HG03469 (cell line): ENCODE results near the gene RYR2.

Source experiments
- ATAC-seq: cut with Tn5 transposase; IDR thresholded peaks from one replicate; pipeline ENCODE4 v1.9.1; 2021; ENCODE audit warnings: mild to moderate bottlenecking, moderate library complexity, moderate number of reproducible peaks; ENCODE audit not compliant: unreplicated experiment

The RYR2 gene

DNA sequence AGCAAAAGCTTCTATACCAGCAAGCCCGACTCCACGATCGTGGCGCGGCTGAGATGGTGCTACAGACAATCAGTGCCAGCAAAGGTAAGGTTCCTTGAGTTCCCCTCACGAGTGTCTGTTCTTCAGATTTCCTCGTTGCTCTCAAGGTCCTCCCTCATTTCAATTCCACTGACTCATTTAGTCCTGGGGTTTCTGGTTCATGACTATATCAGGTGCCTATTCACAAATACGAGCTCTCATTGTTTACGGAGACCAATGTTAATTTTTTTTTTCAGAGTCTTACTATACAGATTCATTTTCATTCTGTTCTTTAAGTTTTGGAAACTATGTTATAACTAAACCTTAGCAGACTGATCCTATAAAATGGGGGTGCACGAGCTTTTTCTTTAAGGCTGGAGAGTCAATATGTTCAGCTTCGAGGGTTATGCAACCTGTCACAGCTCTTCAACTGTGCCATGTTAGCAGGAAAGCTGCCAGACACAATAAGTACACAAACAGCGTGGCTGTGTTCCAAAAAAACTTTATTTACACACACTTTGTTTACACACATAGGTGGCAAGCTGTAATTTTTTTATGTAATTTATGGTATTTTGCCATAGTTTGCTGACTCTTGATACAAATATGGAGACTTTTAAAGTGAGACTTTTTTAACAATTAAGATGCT is 714.5 kb downstream of the RYR2 start:
- no peak for ATAC-seq

DNA sequence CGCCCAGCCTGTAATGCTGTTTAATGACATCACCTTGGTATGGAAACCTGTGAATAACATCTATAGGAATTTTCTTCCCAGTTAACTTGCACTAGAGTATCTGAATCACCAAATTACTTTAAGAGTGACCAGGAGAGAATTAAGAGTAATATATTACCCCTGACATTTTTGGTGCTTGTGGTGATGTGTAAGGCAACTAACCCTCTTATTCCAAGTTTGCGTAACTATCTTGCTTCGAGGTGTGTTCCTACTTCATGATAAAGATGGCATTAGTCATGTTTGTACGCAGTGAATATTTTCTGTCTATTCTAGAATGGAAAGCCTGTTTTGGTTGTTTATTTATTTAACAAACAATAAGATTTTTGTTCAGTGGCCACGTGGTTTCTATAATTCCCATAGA is 717.4 kb downstream of the RYR2 start:
- ATAC-seq, result no peak

DNA sequence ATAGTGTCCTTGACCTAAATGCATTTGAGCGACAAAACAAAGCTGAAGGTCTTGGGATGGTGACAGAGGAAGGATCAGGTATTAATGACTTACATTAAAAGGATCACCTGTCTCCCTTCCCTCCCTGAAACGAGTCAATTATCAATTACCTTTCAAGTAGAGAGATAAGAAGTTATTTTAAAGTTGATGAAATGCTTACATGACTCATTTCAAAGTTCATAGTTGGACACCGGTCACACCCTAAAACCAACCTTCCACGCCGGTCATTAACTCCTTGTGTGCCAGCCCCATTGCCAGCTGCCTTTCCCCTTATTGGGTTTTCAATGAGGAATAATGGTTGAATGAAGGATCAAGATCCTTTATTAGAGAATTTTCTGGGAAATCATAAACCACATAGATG is 719.0 kb downstream of the RYR2 start:
- no peak for ATAC-seq

DNA sequence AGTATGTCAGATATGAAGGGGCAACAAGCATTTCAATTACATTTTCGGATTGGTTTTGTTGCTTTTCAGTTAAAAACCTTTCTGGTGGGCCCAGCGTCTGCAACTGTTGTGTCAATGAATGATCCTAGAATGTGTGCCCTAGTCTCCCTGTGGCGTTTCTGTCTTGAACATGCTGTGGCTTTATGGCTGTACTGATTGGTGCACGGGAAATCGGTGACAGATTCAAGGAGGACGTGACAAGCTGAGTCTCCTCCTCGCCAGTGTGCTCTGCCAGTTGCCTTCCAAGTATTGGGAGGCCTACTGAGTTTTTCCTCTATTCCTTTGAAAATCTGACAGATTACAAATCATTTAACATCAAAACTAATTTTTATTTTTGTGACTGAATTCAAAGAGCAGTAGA is 721.2 kb downstream of the RYR2 start:
- ATAC-seq, result no peak

DNA sequence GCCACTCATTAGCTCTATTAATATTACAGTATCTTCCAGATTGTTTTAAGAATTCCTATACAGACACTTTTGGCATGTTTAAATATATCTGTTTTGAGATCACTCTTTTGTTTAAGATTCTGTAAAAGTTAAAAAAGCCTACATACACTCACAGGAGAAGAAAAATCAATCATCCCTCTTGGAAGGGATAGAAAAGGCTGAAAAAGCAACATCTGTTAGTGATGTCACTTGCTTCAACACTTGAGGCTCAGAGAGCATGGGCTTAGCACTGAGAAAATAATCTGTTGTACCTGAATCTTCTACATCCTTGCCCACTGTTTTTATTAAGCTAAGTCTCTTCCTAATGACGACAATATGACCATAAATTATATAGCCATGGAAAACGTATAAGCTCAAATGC is 721.8 kb downstream of the RYR2 start:
- ATAC-seq, result no peak

DNA sequence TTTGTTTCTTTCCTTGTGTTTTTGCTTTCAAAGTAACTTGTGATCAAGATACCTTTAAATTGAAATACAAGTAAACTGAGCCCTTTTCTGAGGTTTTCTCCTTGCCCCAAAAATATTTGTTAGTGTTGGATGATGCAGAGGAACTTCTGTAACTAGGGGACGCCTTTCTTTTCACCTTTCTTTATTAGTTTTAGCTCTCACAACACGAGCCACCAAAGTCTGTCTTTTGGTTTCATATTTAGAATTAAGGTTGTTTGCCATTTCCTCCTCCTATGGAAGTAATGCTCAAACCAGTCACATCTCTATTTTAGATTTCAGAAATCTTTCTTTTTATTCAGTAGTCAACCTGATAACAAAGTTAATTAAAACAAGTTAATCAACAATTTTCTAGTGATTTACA is 727.9 kb downstream of the RYR2 start:
- ATAC-seq, result no peak

DNA sequence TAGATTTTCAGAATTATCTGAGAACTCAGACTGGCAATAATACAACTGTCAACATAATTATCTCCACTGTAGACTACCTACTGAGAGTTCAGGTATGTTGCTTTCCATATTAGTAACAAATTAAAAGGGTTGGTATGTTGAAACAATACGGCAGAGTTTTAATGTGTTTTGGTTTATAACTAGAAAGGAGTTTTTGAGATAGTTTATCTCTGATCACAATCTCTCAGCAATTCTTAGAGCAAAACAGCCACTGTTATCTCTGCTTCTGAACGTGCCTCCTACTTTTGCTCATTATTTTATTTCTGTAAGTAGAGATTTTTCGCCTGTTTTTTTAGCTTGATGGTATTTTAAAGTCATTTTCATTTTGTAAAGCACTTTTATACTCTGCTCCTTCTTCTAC is 730.0 kb downstream of the RYR2 start:
- no peak for ATAC-seq

DNA sequence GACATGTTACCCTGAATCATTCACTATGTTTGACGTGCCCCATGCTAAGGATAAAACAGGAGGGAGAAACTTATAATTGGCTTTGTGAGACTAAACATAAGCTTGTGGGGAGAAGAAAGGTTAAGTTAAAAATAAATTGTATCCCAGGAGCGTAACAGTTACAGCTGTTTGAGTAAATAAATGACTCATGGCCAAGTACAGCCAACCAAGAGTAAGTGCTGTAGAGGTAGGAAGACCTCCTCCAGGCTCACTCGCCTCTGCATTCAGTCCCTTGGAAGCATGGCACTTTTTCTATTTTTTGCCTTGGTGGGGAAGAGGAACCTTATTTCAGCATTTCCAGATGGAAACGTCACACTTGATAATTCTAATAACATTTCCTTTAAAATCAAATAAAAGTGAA is 732.3 kb downstream of the RYR2 start:
- no peak for ATAC-seq

DNA sequence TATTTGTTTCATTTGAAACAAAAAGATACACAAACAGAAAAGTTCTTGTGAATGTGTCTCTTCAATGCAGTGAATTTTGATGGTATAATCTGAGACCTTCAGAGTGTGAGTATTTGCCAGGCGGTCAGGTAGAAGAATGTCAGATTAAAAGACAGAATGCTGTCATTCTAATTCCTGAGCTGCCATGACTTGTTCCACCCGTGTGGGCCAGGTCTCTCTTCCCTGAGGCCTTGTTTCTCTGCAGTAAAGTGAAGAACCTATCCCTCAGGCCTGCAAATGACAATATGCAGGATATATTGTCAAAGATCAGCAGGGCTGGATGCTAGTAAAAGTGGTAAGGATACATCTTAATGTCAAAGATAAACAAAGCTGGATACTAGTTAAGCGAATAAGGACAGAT is 737.4 kb downstream of the RYR2 start:
- no peak for ATAC-seq

DNA sequence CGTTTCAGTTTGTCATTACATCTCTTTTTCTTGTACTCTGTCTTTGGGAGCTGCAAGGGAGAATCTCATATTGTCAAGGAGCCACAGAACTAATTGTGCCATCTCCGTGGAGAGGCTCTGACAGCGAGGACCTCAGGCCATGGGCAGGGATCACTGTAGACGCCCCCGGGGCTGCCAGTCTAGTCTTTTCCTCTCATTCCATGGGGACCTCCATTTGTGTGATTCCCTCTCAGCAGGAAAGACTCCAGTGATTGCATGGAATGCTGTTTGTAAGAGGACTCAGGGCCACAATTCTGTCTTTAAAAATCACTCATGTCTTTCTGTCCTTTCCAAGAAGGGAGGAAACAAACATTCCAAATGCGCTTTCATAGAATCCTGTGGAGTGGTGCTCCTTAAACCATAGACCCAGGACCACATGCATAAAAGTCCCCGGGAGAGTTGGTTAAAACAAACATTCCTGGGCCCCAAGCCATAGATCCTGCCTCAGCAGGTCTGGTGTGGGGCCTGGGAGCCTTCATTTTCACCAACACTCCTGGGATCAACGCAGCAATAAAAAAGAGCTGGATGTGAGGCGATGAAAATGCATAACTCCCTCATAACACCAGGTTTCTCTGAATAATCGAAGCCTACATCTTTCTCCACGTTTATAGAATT is 744.2 kb downstream of the RYR2 start:
- no peak for ATAC-seq

DNA sequence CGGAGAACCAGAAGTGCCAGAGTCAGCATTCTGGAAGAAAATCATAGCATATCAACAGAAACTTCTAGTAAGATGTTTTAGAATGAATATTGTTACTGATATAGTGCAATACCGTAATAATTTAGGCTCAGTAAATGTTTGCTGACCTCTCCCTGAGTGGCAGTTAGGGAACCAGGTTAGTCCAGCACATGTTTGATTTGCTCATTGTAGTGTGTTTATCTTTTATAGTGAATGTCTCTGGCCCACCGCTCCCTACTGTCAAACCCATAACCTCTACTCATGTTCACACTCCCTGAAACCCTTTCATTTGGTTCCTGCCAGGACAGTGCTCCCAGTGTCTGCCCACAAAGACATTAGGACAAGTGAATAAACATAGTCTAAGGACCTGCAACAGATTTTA is 746.1 kb downstream of the RYR2 start:
- no peak for ATAC-seq

DNA sequence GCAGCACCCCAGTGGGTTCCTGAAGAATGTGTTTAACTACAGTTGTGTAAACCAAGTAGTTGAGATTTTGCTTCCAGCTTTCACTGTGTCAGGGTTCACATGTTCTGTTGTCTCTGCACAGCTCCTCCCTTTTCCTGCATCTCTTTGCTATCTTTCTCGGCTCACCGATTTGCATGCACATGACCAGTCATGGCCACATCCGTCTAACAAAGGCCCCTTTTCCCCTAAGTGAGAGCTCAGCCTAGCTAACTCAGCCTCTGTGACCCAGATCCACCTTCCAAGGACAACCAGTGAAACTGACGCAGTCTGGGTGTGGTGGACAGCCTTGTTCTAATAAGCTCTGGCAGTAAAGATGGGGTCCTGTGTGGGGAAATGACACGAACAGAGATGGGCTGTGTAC is 747.6 kb downstream of the RYR2 start:
- ATAC-seq, result no peak

DNA sequence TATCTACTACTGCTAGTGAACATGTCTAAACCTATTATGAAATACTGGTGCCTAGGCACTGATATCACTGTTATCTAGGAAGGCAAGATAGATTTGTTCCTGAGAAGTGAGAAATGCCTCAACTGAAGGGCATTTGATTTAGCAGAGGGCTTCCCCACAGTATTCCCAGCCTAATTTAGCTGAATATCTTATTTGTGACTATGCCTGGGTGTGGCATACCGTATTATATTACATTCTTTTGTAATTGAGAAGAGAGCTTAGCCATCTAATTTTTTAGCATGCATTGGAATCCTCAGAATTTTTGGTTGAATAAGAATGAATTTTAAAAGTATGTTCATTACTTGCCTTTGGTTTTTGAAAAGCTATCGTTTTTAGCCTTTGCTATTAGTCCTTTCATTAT is 749.6 kb downstream of the RYR2 start:
- no peak for ATAC-seq

DNA sequence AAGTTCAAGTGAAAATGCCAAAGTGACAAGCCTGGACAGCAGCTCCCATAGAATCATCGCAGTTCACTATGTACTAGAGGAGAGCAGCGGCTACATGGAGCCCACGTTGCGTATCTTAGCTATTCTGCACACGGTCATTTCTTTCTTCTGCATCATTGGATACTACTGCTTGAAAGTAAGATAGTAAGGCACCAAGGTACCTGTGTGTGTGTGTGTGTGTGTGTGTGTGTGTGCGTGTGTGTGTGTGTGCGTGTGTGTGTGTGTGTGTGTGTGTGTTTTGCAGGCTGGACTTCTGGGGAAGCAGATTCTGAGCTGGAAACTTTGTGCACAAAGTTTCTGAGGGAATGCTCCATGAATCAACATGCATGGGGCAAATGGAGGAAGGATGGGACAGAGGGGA is 750.2 kb downstream of the RYR2 start:
- no peak for ATAC-seq

DNA sequence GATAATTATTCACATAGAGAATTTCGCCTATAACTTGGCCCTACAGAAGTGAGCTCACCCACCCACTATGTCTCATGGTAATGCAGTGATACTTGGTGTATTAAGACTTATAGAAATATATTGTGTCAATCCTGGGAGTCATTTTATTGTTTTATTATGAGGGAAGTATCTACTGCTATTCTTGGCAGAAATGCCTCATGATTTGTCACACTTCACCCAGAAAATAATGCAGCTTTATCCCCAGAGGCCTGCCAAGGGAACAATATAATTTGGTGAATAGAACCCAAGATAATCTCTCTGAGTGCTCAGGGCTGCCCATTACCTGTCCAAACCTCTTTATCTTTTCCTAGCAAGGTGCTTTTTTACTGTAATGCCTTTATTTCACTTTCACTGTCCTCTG is 750.7 kb downstream of the RYR2 start:
- no peak for ATAC-seq

DNA sequence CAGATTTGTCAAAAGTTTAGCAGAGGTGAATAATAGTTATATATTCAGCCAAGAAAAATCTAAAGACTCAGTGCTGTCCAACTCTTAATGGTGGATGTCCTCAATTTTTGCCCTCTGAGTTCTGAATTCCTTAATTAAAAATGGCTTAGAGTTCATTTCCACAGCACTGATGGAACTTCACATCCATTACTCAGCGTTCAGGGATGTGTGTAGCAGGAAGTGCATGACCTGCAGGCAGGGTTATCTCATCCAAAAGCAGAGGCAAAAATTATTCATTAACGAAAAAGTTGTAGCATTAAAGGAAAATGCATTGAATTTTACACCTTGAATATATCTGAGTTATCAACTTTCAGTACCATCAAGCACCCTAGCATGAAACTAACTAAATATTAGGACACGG is 752.1 kb downstream of the RYR2 start:
- ATAC-seq, result no peak

DNA sequence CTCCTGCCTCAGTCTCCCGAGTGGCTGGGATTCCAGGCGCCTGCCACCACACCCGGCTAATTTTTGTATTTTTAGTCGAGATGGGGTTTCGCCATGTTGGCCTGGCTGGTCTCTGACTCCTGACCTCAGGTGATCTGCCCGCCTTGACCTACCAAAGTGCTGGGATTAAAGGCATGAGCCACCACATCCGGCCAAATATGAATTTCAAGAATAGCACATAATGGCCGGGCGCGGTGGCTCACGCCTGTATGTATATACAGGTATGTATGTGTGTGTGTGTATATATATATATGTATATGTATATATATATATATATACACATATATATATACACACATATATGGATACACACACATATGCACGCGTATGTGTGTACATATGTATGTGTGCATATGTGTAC is 753.6 kb downstream of the RYR2 start:
- ATAC-seq, result no peak

DNA sequence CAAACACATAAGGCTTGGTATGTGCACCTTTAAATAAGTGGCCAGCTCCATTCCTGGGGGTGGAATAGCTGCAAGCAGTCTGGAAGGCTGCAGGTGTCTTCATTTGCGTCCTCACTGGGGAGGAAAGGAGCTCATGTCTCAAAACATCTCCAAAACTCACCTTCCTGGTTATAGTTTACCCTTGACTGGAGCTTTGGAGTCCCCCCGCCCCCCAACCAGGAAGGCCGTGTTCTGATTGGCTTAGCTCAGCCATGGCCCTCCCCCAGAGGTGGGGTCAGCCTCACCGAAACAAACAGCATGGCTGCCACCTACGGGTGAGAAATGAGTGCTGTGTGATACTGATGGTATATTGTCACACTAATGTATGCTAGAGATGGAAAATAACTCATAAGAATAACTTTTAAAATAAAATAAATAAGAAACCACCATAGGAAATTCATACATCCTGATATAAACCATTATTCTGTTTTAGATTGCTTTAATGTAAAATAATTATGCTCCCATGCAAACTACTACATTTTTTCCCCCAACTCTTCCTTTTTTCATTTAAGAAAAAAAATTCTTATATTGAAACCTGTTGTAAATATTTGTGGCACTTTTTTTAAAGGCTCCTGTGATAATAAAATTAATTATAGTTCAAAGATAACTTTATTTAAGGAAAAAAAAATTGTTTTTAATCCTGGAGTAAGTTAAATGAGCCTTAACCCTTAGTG is 757.9 kb downstream of the RYR2 start:
- peak; percentile 98 for ATAC-seq

DNA sequence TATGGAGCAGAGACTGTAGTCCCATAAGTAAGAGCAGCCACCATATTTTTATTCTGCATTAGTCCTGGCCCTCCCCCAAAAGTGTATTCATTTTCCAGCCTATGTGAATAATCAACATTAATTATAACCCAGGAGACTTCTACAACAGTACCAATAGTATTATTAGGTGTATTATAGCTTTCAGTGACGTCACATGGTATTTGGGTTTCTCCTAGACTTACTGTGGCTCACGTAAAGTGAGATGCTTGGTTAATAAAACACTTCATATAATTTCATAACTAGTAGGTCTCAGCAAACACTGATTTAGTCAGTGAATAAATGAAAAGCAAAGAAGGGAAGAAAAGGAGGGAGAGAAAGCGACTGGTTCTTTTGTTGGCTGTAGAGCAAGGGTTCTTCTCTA is 762.5 kb downstream of the RYR2 start:
- no peak for ATAC-seq

DNA sequence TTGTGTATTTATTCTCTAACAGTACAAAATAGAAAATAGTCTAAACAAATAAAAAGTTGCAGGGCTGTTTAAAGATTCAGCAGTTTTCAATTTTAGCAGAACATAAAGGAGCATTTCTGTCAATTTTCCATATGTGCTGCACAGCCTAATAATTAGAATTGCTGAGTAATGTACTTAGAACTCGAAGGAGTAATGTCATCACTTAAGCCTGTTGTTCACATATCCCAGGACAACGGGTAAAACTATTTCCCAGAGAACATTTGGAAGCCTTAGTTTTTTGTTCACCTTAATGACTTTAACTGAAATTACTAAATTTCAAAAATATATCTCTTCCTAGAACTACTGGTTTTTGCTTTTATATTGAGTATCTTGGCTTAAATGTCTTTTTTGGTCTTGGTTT is 767.1 kb downstream of the RYR2 start:
- no peak for ATAC-seq

DNA sequence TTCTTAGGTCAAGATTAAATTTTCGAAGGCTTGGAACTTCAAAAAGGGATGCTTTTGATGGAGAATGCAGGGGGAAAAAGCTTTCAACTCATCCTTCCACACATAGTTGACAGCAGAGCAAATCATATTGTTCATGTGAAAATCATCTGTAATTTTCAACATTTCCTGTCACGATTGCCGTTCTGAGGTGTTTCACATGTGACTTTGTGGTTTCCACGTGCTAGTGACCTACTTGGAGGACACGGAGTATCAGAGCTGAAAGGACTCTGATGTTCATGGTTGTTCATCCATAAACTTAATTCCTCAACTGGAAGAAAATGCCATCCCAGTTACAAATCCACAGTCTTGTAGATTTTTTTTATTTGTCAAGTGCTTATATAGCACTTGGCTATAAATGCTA is 769.6 kb downstream of the RYR2 start:
- no peak for ATAC-seq

DNA sequence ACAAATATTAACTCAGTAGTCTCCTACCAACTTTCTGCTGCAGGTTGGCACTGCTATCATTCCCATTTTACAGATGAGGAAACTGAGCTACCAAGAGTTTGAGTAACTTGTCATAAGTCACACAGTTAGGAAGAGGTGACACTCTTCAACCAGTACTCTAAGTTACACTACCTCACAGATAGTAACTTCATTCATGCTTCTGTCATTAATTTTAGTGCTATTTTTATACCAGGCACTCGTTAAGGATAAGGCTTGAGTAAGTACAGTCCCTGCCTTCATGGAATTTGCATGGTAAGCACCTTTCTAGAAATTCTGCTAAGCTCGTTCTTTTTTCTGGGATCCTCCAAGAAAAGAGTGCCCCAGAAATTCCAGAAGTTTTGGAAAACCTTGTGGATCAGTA is 770.1 kb downstream of the RYR2 start:
- ATAC-seq, result no peak
